B cell (primary cell): ENCODE data around the gene ATP9B. TPM values are rescaled to one million over a fixed set of nuclear protein-coding genes. Genes with fewer than 3 reads are reported as not detected.

Source experiments
- ATAC-seq: fragments of 200-7000 bp; cut with Tn5 transposase; one replicate; pipeline ENCODE4 v1.10.0; 2021; ENCODE audit warnings: low read depth, mild to moderate bottlenecking, moderate number of reproducible peaks, moderate library complexity
- CTCF ChIA-PET: fragments of 350-600 bp; sonication (Branson Sonifier 250); formaldehyde crosslinking; loops from one replicate; lab custom pipeline; 2021; ENCODE audit warnings: antibody characterized with exemption, inconsistent platforms; lab: Charles Lee
- POLR2A ChIA-PET: fragments of 350-600 bp; sonication (Branson Sonifier 250); formaldehyde crosslinking; loops from one replicate; lab custom pipeline; 2021; ENCODE audit warnings: antibody characterized with exemption; lab: Charles Lee
- DNase-seq: peaks from one replicate; pipeline ENCODE4 v3.0.0; 2013
- H2AFZ ChIP-seq: 2 replicates; pipeline ENCODE4 v1.6.1; 2012; ENCODE audit warnings: mild to moderate bottlenecking, low read depth, low read length; ENCODE audit not compliant: insufficient read depth, poor library complexity, severe bottlenecking
- H3K27ac ChIP-seq, 2 donors: 1 replicate in 1 of 2; 2 replicates in 1 of 2; pipeline ENCODE4 v1.5.1; 2012 to 2013; ENCODE audit warnings: low read length in 2 of 2, mild to moderate bottlenecking in 2 of 2, moderate library complexity in 1 of 2
- H3K27me3 ChIP-seq, 4 experiments: fragments of 200-600 bp in 1 of 4; sonication (generic) in 1 of 4; replicated peaks in 1 of 4; 1 replicate in 2 of 4; 2 replicates in 2 of 4; pipeline versions ENCODE4 v1.6.1 to v1.7.0; 2013 to 2016; ENCODE audit warnings: low read length in 3 of 4, mild to moderate bottlenecking in 2 of 4, mixed read lengths in 1 of 4, moderate library complexity in 1 of 4; ENCODE audit not compliant: insufficient read depth in 4 of 4, control insufficient read depth in 3 of 4; ENCODE audit errors: control extremely low read depth in 1 of 4
- H3K36me3 ChIP-seq, 2 experiments: replicated peaks in 1 of 2; 1 replicate in 1 of 2; 2 replicates in 1 of 2; pipeline versions ENCODE4 v1.6.1 to v1.7.1; 2013; ENCODE audit warnings: low read length in 1 of 2; ENCODE audit not compliant: insufficient read depth in 2 of 2, control insufficient read depth in 1 of 2; ENCODE audit errors: control extremely low read depth in 1 of 2, extremely low read depth in 1 of 2
- H3K4me1 ChIP-seq, 2 donors: fragments of 200-600 bp in 1 of 2; sonication (generic) in 1 of 2; 1 replicate in 1 of 2; 2 replicates in 1 of 2; pipeline versions ENCODE4 v1.5.1 to v1.6.1; 2013 to 2017; ENCODE audit warnings: low read length in 2 of 2; ENCODE audit not compliant: control insufficient read depth in 2 of 2, insufficient read depth in 2 of 2
- H3K4me2 ChIP-seq: replicated peaks from 2 replicates; pipeline ENCODE3; 2012; ENCODE audit warnings: mild to moderate bottlenecking, low read depth, low read length; ENCODE audit not compliant: poor library complexity, severe bottlenecking
- H3K4me3 ChIP-seq, 5 experiments: fragments of 200-600 bp in 1 of 5; sonication (generic) in 1 of 5; 1 replicate in 3 of 5; 2 replicates in 2 of 5; pipeline versions ENCODE4 v1.5.1 to v1.7.0; 2011 to 2016; ENCODE audit warnings: low read length in 4 of 5, mild to moderate bottlenecking in 4 of 5, low read depth in 2 of 5, control low read depth in 1 of 5, moderate library complexity in 1 of 5; ENCODE audit not compliant: insufficient read depth in 1 of 5; ENCODE audit errors: control extremely low read depth in 1 of 5, extremely low read depth in 1 of 5
- H3K79me2 ChIP-seq: fragments of 200-600 bp; sonication (generic); one replicate; pipeline ENCODE4 v1.6.0; 2016; ENCODE audit warnings: low read length; ENCODE audit not compliant: control insufficient read depth, insufficient read depth
- H3K9ac ChIP-seq: fragments of 200-600 bp; sonication (generic); 2 replicates; pipeline ENCODE4 v1.6.1; 2017; ENCODE audit warnings: mild to moderate bottlenecking, low read length, moderate library complexity
- H3K9me3 ChIP-seq, 3 donors: one replicate each; pipeline versions ENCODE4 v1.6.1 to v1.7.1; 2013; ENCODE audit warnings: low read length in 2 of 3; ENCODE audit not compliant: control insufficient read depth in 2 of 3, insufficient read depth in 1 of 3; ENCODE audit errors: control extremely low read depth in 1 of 3
- H4K20me1 ChIP-seq: 2 replicates; pipeline ENCODE4 v1.6.0; 2012; ENCODE audit warnings: mild to moderate bottlenecking, low read length; ENCODE audit not compliant: insufficient read depth, control insufficient read depth, poor library complexity, severe bottlenecking
- H3K27ac Mint-ChIP-seq: one replicate; pipeline ENCODE4 v1.8.0; 2021; ENCODE audit warnings: mixed read lengths
- H3K27me3 Mint-ChIP-seq: one replicate; pipeline ENCODE4 v1.8.0; 2021; ENCODE audit warnings: mixed read lengths
- H3K4me1 Mint-ChIP-seq: one replicate; pipeline ENCODE4 v1.8.0; 2021; ENCODE audit warnings: mixed read lengths
- H3K4me3 Mint-ChIP-seq: one replicate; pipeline ENCODE4 v1.8.0; 2021; ENCODE audit warnings: mixed read lengths
- H3K9me3 Mint-ChIP-seq: one replicate; pipeline ENCODE4 v1.8.0; 2022; ENCODE audit warnings: mixed read lengths; ENCODE audit not compliant: insufficient read depth
- CTCF ChIP-seq: fragments of 200-600 bp; IDR thresholded peaks from one replicate; pipeline ENCODE4 v1.8.0; 2022; ENCODE audit warnings: antibody characterized with exemption, mild to moderate bottlenecking
- EZH2 ChIP-seq: IDR thresholded peaks from 2 replicates; pipeline ENCODE4 v1.6.1; 2012; ENCODE audit warnings: borderline replicate concordance, low read depth, mild to moderate bottlenecking, moderate library complexity, low read length; ENCODE audit not compliant: insufficient read depth, poor library complexity, severe bottlenecking
- WGBS: methylation state at CpG from one replicate; pipeline ENCODE4 v1.1.5; 2013; ENCODE audit warnings: missing lambda C conversion rate; ENCODE audit not compliant: insufficient coverage; 5-methylcytosine and 5-hydroxymethylcytosine counted together
- intact Hi-C: fragments of 100-400 bp; cut with micrococcal nuclease; formaldehyde crosslinking; loops from one replicate; pipeline ENCODE4 v1.10.0; 2022
- polyA plus RNA-seq: library from polyadenylated mRNA; depleted of rRNA; stranded (reverse); fragments of >200 nt; gene quantifications from 2 replicates; pipeline ENCODE4 v1.2.3, GENCODE V29; 2012
- total RNA-seq, 2 donors: library from RNA; stranded (reverse); fragments of 120-200 nt in 1 of 2; gene quantifications; 1 replicate in 1 of 2; 2 replicates in 1 of 2; pipeline versions ENCODE4 v1.2.3 to v1.2.4, GENCODE V29; 2013 to 2022

The ATP9B gene
- total and polyA plus RNA-seq, 2 donors (not counting 1 experiment from before 2014, with no cell fraction given) = 34.3 to 71.7 TPM

GRCh38 chr18:79151191-79151590 lies 82.0 kb downstream of the ATP9B start:
- H4K20me1 ChIP-seq = no peaks in the 10 kb centered on the region
- H3K4me3 ChIP-seq = no peak overlapping the region
- POLR2A ChIA-PET = no interaction called here
- H3K4me2 ChIP-seq = no peak overlapping the region
- TF ChIP-seq EZH2 (no peak), CTCF (no peak)
- H3K36me3 ChIP-seq = peaks cover 2 to 5% of the 10 kb centered on the region in 2 experiments
- H3K27me3 ChIP-seq = no peaks in the 10 kb centered on the region
- Mint-ChIP-seq H3K27ac (no peak overlapping the region), H3K9me3 (no peaks in the 10 kb centered on the region), H3K4me3 (no peak overlapping the region), H3K4me1 (no peaks in the 10 kb centered on the region), H3K27me3 (no peaks in the 10 kb centered on the region)
- 88% methylated on average over 1 of the region's 2 CpGs for WGBS
- H3K9me3 ChIP-seq = no peaks in the 10 kb centered on the region
- H2AFZ ChIP-seq = no peak overlapping the region
- H3K79me2 ChIP-seq = no peaks in the 10 kb centered on the region
- ATAC-seq = no peak
- no peaks in the 10 kb centered on the region for H3K4me1 ChIP-seq
- H3K9ac ChIP-seq = no peak overlapping the region
- CTCF ChIA-PET = no interaction called here
- intact Hi-C loops = no loop called here
- DNase-seq = no peak
- no peak overlapping the region for H3K27ac ChIP-seq

GRCh38 chr18:79156327-79156726 lies 87.1 kb downstream of the ATP9B start:
- ATAC-seq (no peak), DNase-seq (no peak)
- POLR2A ChIA-PET = no interaction called here
- H3K36me3 ChIP-seq = peaks cover 4 to 23% of the 10 kb centered on the region in 2 experiments
- Mint-ChIP-seq H3K27ac (peak overlapping the region; percentile 35), H3K4me3 (no peak overlapping the region), H3K9me3 (no peaks in the 10 kb centered on the region), H3K4me1 (peaks cover 5% of the 10 kb centered on the region), H3K27me3 (no peaks in the 10 kb centered on the region)
- CTCF ChIA-PET = no interaction called here
- no peaks in the 10 kb centered on the region for H3K9me3 ChIP-seq
- no peak overlapping the region for H3K27ac ChIP-seq
- H3K9ac ChIP-seq = no peak overlapping the region
- no peak overlapping the region for H2AFZ ChIP-seq
- H4K20me1 ChIP-seq = no peaks in the 10 kb centered on the region
- no peaks in the 10 kb centered on the region for H3K27me3 ChIP-seq
- WGBS = no CpG with 5 or more reads among the region's 4 CpGs
- H3K4me3 ChIP-seq = no peak overlapping the region
- H3K4me1 ChIP-seq = no peaks in the 10 kb centered on the region
- TF ChIP-seq EZH2 (no peak), CTCF (no peak)
- H3K79me2 ChIP-seq = no peaks in the 10 kb centered on the region
- H3K4me2 ChIP-seq = no peak overlapping the region
- intact Hi-C loops = no loop called here
